Activated naive CD4-positive, alpha-beta T cell treated with anti-CD3 and anti-CD28 coated beads for 36 hours (primary cell): Measurements from ENCODE around the gene CDH22. TPM values are rescaled to one million over a fixed set of nuclear protein-coding genes. Genes with fewer than 3 reads are reported as not detected.

Experiments used
- CTCF ChIA-PET: fragments of 350-600 bp; sonication (Branson Sonifier 250); formaldehyde crosslinking; loops from one replicate; lab custom pipeline; 2021; ENCODE audit warnings: antibody characterized with exemption; lab: Charles Lee
- DNase-seq: peaks from one replicate; pipeline ENCODE4 v3.0.0-alpha.2; 2020
- H3K27ac Mint-ChIP-seq: one replicate; pipeline ENCODE4 v1.8.0; 2021; ENCODE audit warnings: mild to moderate bottlenecking, mixed read lengths
- H3K27me3 Mint-ChIP-seq: one replicate; pipeline ENCODE4 v1.8.0; 2021; ENCODE audit warnings: low read depth, mixed read lengths
- H3K36me3 Mint-ChIP-seq: one replicate; pipeline ENCODE4 v1.8.0; 2021; ENCODE audit warnings: low read depth, mixed read lengths
- H3K4me1 Mint-ChIP-seq: one replicate; pipeline ENCODE4 v1.8.0; 2021; ENCODE audit warnings: low read depth, mixed read lengths
- H3K4me3 Mint-ChIP-seq: one replicate; pipeline ENCODE4 v1.8.0; 2021; ENCODE audit warnings: mild to moderate bottlenecking, moderate library complexity, mixed read lengths
- H3K9me3 Mint-ChIP-seq: one replicate; pipeline ENCODE4 v1.8.0; 2021; ENCODE audit warnings: mixed read lengths
- intact Hi-C: fragments of 100-400 bp; cut with micrococcal nuclease; formaldehyde crosslinking; loops from one replicate; pipeline ENCODE4 v1.15.1; 2023
- total RNA-seq, 2 experiments: library from RNA; stranded (reverse); gene quantifications; one replicate each; pipeline ENCODE4 v1.2.3, GENCODE V29; 2021

Gene CDH22
- total RNA-seq, 2 experiments from 2014 or later = 0.07 TPM; not detected in 1

DNA sequence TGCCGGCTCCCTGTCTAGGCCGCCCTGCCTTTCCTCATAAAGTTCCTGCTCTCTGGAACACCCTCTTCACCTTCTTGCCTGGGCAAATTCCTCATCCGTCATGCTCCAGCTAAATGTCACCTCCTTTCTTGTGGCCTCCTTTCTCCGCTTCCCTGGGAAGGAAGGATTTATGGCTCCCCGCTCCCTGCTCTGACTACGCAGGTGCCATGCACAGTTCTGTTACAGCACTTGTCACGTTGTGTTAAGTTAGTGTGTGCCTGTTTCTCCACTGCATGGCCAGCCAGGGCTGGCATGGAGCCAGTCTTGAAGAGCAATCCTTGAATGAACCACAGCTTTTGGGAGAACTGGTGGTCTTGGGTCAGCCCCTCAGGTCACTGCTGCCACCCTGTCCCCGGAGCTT, 128.4 kb downstream of the CDH22 start:
- no peaks in the 10 kb centered on the region for H3K36me3 Mint-ChIP-seq
- DNase-seq = no peak
- CTCF ChIA-PET = no interaction called here
- H3K4me1 Mint-ChIP-seq = no peaks in the 10 kb centered on the region
- H3K9me3 Mint-ChIP-seq = no peaks in the 10 kb centered on the region
- peaks cover 26% of the 10 kb centered on the region for H3K27me3 Mint-ChIP-seq
- no peak overlapping the region for H3K4me3 Mint-ChIP-seq
- intact Hi-C loops = no loop called here
- H3K27ac Mint-ChIP-seq = no peak overlapping the region

DNA sequence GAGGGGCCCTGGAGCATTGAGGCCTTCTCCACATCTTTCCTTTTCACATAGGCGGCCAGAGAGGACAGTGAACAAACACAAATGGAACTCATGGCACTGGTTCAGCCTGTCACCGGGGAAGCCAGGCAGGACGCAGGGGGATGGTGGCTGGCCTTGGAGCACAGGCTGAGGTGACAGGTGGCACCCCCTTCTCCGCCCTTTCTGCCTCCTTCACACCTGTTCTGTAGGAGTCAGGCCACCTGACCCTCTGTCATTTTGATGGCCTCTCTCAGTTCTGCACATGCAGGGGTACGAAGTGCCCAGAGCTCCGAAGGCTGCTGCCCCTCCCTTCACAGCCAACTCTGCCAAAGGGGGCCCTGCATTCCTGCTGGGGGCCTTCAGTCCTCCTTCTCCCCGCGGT, 129.4 kb downstream of the CDH22 start:
- H3K4me1 Mint-ChIP-seq = no peaks in the 10 kb centered on the region
- no peaks in the 10 kb centered on the region for H3K36me3 Mint-ChIP-seq
- peaks cover 30% of the 10 kb centered on the region for H3K27me3 Mint-ChIP-seq
- H3K27ac Mint-ChIP-seq = no peak overlapping the region
- no peak overlapping the region for H3K4me3 Mint-ChIP-seq
- no peaks in the 10 kb centered on the region for H3K9me3 Mint-ChIP-seq
- no peak for DNase-seq
- CTCF ChIA-PET = interaction anchor here (0.6 kb wide), 1 partner anchor 241 kb away, joined by 3 read pairs; no protein-coding TSS in a partner anchor
- intact Hi-C loops = no loop called here

DNA sequence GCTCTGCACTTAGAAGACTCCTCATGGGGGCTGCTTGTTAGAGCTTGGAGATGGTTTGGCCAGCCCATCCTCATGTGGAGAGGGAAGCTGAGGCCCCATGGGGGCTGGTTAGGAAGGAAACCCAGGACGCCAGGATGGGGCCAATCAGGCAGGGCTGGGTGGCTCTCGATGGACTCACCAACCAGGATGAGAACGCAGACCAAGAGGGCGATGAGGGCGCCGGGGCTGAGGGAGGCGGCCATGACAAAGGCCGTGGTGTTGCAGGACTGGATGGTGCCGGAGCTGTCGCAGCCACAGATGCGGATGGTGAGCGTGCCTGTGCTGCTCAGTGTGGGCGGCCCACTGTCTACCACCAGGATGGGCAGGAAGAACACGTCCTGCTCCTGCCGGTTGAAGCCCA, 130.5 kb downstream of the CDH22 start:
- Mint-ChIP-seq H3K9me3 (no peaks in the 10 kb centered on the region), H3K27me3 (peaks cover 40% of the 10 kb centered on the region)
- CTCF ChIA-PET = no interaction called here

DNA sequence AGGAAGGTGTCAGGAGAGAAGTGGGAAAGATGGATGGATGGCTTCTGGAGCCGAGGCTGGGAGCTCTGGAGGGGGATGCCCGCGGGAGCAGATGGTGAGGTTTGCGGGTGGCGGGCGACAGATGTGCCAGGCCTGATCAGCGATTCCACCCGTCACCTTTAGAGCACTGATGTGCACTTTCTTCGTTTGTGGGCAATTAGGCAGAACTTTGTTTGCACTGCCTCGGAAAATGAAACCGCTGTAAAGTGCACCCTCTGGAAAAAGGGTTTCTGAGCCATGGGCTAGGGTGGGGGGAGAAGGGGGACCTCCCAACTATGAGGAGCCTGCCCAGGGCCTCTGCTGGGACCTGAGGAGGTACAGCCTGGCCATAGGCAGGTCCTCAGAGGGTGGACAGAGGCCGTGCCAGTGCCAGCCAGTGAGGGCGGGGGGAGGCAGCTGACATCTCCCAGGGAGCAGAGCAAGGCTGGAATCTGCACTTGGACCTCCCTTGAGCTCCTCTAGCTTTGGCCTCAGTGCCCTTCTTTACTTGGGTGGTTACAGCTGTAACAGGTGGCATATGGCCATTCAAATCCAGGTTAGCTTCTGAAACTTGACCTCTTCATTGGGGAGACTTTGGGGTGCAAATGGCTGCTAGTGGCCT, 131.4 kb downstream of the CDH22 start:
- Mint-ChIP-seq H3K36me3 (no peaks in the 10 kb centered on the region), H3K4me3 (no peak overlapping the region), H3K27ac (no peak overlapping the region), H3K27me3 (peaks cover 44% of the 10 kb centered on the region), H3K9me3 (no peaks in the 10 kb centered on the region), H3K4me1 (no peaks in the 10 kb centered on the region)
- CTCF ChIA-PET = interaction anchor here (0.6 to 1.6 kb wide), 3 partner anchors 19 to 154 kb away, joined by 4 to 6 read pairs (median 4); no protein-coding TSS in a partner anchor
- DNase-seq = no peak
- intact Hi-C loops = no loop called here

More for the DNA sequence above, 130.5 kb downstream of the CDH22 start:
- H3K27ac Mint-ChIP-seq = no peak overlapping the region
- no peak for DNase-seq
- H3K4me3 Mint-ChIP-seq = no peak overlapping the region
- no peaks in the 10 kb centered on the region for H3K4me1 Mint-ChIP-seq
- H3K36me3 Mint-ChIP-seq = no peaks in the 10 kb centered on the region
- intact Hi-C loops = no loop called here

DNA sequence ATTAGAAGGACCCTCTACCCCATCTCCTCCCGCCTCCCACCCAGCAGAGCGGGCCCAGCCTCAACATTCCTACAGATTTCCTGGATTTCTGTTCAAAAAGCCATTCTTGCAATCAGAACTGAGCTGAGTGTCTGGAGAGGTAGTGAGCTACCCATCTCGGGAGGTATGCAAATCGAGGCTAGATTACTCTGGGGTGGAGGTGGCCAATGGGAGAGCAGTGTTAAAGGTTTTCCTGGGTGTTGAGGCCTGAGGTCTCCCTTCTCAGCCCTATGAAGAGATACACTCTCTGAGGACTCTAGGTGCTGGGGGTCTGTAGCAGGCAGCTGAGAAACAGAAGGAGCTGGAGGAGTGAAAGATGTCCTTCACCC, 133.2 kb downstream of the CDH22 start:
- no peaks in the 10 kb centered on the region for H3K36me3 Mint-ChIP-seq
- no peak overlapping the region for H3K4me3 Mint-ChIP-seq
- no peaks in the 10 kb centered on the region for H3K9me3 Mint-ChIP-seq
- no peak overlapping the region for H3K27ac Mint-ChIP-seq
- no peak for DNase-seq
- CTCF ChIA-PET = interaction anchor here (0.6 to 4.8 kb wide), 11 partner anchors 9 to 350 kb away, joined by 3 to 19 read pairs (median 4); no protein-coding TSS in a partner anchor
- intact Hi-C loops = no loop called here
- H3K4me1 Mint-ChIP-seq = no peaks in the 10 kb centered on the region
- peaks cover 46% of the 10 kb centered on the region for H3K27me3 Mint-ChIP-seq

DNA sequence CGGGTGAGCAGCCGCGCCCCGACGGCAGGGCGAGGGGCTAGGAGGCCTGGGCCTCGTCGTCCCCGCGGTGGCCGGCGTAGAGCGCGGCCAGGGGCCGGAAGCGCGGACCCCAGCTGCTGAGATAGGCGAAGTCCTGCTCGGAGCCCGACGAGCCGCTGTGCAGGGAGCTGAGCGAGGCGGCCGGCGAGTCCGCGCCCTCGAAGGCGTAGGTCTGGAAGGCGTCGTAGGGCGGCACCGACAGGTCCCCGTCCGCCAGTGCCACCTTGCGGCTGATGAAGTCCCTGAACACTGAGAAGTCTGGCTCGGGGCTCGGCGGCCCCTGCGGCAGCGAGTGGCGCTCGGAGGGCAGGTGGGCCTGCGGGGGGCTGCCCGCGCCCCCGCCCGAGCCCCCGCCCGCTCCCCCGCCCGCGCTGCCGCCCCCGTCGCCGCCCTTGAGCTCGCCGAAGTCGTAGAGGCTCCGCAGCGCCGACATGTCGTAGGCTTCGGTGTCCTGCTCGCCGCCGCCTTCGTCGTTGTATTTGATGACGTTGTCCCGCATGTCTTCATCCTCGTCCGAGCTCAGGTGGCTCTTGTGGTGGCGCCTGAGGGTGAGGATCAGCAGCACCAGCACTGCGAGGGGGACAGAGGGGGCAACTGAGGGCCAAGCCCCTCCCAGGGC, 133.7 kb downstream of the CDH22 start:
- intact Hi-C loops = loop anchor here (1.0 kb wide), 2 partner anchors 42 to 151 kb away; no protein-coding TSS in a partner anchor
- Mint-ChIP-seq H3K9me3 (no peaks in the 10 kb centered on the region), H3K36me3 (no peaks in the 10 kb centered on the region), H3K4me3 (no peak overlapping the region), H3K27ac (no peak overlapping the region), H3K27me3 (peaks cover 44% of the 10 kb centered on the region), H3K4me1 (no peaks in the 10 kb centered on the region)
- DNase-seq = peak; percentile 80
- CTCF ChIA-PET = interaction anchor here (0.6 to 4.8 kb wide), 12 partner anchors 8 to 350 kb away, joined by 3 to 19 read pairs (median 4); no protein-coding TSS in a partner anchor

DNA sequence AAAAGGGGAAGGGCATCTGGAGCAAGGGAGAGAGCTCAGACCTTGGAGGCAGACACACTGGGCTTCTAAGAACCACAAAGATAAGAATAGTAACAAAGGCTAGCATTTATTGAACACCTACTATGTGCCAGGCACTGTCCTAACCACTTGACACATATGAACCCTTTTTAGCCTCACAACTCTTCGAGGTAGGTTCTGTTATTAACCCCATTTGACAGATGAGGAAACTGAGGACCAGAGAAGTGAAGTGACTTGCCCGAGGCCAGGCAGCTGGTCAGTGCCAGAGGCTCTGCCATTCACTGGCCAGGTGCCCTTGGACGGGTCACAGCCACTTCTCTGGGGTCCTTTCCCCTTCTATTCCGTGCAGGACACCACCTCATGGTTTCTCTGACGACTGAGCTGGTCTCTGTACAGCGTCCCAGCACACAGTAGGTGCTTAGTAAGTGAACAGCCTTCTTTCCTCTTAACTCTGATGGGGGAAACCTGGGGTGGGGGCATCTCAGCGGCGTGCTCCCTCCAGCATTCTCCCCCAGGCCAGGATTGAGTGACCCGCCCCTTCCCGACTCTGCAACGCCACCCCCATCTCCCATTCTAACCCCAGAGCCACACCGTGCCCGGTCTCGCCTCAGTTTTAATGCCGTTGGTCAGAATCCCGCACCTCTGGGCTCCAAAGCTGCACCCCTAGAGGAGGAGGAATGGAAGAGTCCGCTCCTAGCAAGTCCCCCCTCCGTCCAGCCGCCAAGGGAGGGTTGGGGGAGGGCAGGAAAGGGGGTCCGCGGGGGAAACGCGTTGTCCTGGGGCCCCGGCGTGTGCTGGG, 134.4 kb downstream of the CDH22 start:
- no peak overlapping the region for H3K27ac Mint-ChIP-seq
- CTCF ChIA-PET = interaction anchor here (0.9 to 4.8 kb wide), 9 partner anchors 22 to 203 kb away, joined by 3 to 19 read pairs (median 4); no protein-coding TSS in a partner anchor
- H3K9me3 Mint-ChIP-seq = no peaks in the 10 kb centered on the region
- H3K27me3 Mint-ChIP-seq = peaks cover 44% of the 10 kb centered on the region
- DNase-seq = no peak
- no peaks in the 10 kb centered on the region for H3K36me3 Mint-ChIP-seq
- H3K4me3 Mint-ChIP-seq = no peak overlapping the region
- H3K4me1 Mint-ChIP-seq = no peaks in the 10 kb centered on the region
- intact Hi-C loops = loop anchor here (1.0 kb wide), 2 partner anchors 42 to 151 kb away; no protein-coding TSS in a partner anchor

DNA sequence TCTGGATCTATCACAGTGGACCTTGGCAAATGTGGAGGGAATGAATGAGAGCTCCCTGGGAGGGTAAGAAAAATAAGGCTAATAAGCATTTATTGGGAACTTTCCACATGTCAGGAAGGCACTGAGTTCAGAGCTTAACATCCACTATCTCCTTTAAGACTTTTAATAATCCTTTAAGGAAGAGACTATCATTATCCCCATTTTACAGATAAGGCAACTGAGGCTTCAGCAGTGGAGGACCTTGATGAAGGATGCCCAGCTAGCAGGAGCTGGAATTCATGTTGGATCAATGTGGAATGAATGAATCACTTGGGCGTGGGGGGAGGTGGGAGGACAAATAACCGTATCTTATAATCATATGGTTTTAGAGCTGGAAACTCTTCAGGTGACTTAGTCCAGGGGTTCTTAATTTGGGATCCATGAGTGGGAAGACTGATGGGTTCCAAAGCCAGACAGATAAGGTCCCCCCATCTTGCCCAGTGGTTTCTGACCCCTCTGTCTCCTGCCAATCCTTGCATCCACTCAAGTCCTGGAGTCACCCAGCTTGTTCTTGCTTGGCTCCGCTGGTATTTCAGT, 135.2 kb downstream of the CDH22 start:
- Mint-ChIP-seq H3K9me3 (no peaks in the 10 kb centered on the region), H3K27ac (no peak overlapping the region), H3K4me1 (no peaks in the 10 kb centered on the region), H3K36me3 (no peaks in the 10 kb centered on the region), H3K4me3 (no peak overlapping the region), H3K27me3 (peaks cover 39% of the 10 kb centered on the region)
- DNase-seq = no peak
- intact Hi-C loops = no loop called here
- CTCF ChIA-PET = interaction anchor here (1.3 to 4.8 kb wide), 4 partner anchors 36 to 159 kb away, joined by 3 to 19 read pairs (median 6); no protein-coding TSS in a partner anchor

DNA sequence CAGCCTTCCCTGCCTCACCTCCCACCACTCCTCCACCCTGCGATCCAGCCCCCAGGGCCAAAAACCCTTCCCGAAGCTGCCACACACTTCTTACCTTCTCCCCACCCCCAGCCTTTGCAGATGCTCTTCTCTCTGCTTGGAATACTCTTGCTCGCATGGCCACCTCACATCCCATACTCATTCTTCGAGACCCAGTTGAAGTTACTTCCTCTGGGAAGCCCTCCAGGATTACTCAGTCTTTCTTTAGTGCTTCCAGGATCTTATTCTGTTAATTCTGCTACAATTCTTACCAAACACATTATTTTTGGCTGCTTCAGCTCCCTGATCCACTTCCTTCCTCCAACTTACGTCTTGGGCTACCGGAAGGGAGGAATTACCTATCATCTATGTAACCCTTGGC, 135.8 kb downstream of the CDH22 start:
- CTCF ChIA-PET = interaction anchor here (1.3 to 4.8 kb wide), 3 partner anchors 40 to 159 kb away, joined by 3 to 19 read pairs (median 9); no protein-coding TSS in a partner anchor
- no peak for DNase-seq
- H3K9me3 Mint-ChIP-seq = no peaks in the 10 kb centered on the region
- intact Hi-C loops = no loop called here
- H3K4me1 Mint-ChIP-seq = no peaks in the 10 kb centered on the region
- no peak overlapping the region for H3K4me3 Mint-ChIP-seq
- no peak overlapping the region for H3K27ac Mint-ChIP-seq
- H3K36me3 Mint-ChIP-seq = no peaks in the 10 kb centered on the region
- peaks cover 39% of the 10 kb centered on the region for H3K27me3 Mint-ChIP-seq

DNA sequence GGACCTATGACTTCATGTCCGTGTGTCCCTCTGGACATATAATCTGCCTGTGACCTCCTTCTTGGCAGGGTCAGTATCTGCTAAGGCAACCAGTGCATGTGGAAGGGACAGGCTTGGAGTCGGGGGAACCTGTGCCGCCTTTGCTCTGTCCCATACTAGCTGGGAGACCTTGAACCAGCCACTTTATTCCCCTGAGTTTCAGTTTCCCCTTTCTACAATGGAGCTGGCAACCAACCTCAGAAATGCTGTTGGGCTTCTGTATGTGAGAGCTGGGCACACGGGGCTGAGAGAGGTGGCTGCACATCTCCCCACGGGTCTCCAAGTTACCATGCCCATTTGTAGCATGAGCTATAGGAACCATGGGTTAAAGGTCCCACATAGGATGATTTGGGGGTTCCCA, 136.4 kb downstream of the CDH22 start:
- Mint-ChIP-seq H3K4me3 (no peak overlapping the region), H3K36me3 (no peaks in the 10 kb centered on the region), H3K4me1 (no peaks in the 10 kb centered on the region), H3K27me3 (peaks cover 39% of the 10 kb centered on the region), H3K9me3 (no peaks in the 10 kb centered on the region), H3K27ac (no peak overlapping the region)
- no peak for DNase-seq
- CTCF ChIA-PET = interaction anchor here (2.5 to 4.8 kb wide), 2 partner anchors 39 to 158 kb away, joined by 9 to 19 read pairs; no protein-coding TSS in a partner anchor
- intact Hi-C loops = no loop called here

DNA sequence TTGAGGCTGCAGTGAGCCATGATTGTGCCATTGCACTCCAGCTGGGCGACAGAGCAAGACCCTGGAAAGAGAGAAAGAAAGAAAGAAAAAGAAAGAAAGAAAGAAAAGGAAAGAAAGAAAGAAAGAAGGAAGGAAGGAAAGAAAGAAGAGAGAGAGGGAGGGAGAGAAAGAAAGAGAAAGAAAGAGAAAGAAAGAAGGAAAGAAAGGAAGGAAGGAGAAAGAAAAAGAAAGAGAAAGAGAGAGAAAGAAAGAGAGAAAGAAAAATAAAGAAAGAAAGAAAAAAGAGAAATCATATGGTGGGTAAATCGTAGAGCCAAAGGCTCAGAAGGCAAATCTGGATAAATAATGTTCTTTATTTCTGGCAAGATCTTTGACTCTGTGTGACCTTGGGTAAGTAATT, 136.8 kb downstream of the CDH22 start:
- Mint-ChIP-seq H3K27me3 (peaks cover 39% of the 10 kb centered on the region), H3K4me1 (no peaks in the 10 kb centered on the region), H3K27ac (no peak overlapping the region), H3K9me3 (no peaks in the 10 kb centered on the region), H3K4me3 (no peak overlapping the region), H3K36me3 (no peaks in the 10 kb centered on the region)
- CTCF ChIA-PET = interaction anchor here (0.7 to 2.5 kb wide), 2 partner anchors 39 to 317 kb away, joined by 4 to 9 read pairs; no protein-coding TSS in a partner anchor
- no peak for DNase-seq
- intact Hi-C loops = no loop called here
